NCI-H2081 treated with DMSO at 0.1 percent for 48 hours (cell line): Measurements from ENCODE around the gene AURKB.
"Not testable (repeated sequence)": the region's sequence is repeated elsewhere in the genome, so short reads cannot be mapped to it uniquely, and the experiment has no call there.

Experiments
- DNase-seq: peaks from one replicate; lab custom pipeline; 2025; lab: John Stamatoyannopoulos, UW

AURKB gene

DNA sequence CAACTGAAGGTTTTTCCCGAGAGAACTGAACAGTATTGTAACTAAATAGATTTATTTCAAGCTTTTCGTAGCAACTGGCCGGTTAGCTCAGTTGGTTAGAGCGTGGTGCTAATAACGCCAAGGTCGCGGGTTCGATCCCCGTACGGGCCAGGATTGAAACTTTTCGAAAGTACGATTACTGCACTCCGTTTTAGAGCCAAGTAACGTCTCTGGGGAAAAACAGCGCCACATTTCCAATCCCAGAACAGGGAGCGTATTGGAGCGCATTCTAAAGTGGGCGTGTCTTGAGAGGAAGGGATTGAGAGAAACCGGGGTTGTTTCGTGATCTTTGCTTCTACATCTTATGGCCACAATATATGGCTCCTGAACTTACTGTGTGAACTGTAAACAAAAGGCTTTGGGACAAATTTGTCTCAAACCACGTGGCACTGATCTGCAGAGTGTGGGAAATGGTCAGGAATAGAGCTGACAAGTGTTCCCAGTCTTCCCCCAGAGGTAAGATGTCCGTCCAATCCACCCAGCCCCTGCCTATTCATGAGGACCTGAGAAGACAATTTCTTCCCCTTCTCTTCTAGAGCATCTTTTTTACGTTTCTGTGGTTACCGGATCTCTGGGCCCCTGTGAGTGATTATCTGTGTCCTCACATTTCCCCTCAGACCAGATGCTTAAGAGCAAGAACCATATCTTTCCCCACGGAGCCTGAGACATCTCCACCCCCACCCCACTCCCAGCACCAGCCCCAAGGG is 22.7 kb downstream of the AURKB start:
- peak; percentile 83 for DNase-seq

DNA sequence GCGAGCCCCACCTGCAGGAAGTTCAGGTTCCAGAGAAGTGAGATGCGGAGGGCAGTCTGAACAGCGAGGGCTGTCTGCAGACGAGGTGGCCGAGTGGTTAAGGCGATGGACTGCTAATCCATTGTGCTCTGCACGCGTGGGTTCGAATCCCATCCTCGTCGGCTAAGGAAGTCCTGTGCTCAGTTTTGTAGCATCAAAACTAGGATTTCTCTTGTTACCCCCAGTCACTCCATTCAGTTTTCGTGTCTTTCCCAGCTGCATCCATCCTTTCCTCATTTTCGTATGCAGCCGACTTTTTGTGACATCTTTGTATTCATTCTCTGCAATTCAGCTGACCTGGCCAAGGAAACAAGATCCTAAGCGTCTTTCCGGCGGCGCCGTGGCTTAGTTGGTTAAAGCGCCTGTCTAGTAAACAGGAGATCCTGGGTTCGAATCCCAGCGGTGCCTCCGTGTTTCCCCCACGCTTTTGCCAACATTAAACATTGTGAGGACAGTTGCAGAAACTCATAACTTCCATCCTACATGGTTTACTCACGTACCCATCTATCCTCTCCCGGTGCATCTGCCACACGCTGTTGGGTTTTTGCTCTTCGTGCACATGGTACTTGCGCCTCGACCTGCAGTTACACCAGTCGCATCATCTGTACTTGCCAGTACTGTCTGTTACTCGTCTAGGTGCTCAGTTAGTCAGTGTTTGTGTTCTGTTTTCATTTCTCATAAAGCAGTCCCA is 23.4 kb downstream of the AURKB start:
- DNase-seq = peak; percentile 79

DNA sequence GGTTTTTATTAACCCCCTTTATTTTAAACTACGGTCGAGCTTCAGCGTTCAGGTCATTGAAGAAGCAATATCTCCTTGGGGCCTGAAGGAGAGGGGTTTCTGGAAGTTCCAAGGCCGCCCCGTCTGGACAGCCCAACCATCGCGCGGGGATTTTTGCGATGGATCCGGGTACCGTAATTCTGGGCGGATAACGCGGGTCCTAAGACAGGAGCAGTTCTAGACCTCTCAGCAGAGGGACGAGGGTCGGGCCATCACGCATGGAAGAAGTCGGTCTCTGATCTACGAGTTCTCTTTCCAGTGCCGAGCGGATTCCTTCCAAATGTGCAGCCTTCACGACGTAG is 24.0 kb downstream of the AURKB start:
- DNase-seq = no peak

DNA sequence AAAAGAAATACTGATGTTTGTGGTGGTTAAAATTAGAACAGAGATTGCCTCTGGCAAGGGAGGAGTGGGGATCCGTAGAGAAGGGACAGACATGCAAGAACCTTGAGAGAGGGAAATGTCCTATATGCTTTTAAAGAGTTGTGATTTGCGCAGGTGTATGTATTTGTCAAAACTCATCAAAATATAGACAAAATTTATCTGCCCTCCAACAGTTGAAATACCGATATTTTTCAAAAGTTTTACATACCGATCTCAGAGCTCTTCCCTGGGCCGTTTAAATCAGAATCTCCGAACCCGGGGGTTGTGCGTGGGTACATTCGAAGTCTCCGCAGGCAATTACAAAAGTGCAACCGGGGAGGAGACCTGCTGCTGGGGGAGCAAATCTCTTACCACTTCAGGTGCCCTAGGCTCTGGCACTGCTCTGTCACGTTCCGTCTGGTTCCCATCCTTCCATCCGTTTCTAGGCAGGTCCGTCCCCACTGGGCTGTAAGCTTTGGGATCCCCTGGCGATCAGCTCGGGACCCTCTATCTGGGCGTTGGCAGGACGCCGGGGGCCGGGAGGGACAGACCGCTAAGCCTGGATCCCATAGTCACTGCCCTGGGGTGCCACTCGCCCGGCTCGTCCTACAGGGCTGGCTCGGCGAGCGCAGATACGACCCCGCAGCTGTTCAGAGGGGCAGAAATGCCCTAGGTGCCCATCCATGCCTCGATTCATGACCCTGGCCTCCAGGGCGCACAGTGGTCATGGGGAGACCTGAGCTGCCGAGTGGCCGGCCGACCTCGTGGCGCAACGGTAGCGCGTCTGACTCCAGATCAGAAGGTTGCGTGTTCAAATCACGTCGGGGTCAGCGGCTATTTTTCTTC is 24.6 kb downstream of the AURKB start:
- DNase-seq = no peak

DNA sequence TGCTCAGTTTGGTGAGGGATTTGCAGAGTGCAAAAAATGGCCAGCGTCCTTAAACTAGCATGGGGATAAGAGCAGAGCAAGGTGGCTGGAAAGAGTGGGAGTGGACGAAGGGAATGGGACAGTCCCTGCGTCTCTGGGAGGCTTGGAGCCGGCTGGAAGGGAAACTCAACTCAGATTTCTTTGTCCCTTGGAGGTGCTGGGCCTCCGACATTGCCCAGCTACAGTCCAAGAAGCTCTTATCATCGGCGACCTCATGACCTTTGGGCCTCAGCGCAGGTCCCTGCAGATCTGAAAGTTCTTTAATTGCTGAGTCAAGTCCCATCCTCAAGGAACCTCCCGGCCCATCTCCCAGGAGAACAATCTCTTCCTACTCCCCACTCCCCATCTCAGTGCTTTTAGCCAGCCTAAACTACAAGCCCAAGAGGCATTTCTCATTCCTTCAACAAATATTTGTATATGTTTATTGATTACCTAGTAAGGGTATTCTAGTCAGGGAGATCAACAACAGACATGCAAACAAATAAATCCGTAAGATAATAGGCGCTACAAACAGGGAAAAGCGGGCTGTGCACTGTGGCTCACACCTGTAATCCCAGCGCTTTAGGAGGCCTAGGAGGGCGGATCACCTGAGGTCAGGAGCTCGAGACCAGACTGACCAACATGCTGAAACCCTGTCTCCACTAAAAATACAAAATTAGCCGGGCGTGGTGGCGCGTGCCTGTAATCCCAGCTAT is 33.2 kb downstream of the AURKB start:
- no peak for DNase-seq

DNA sequence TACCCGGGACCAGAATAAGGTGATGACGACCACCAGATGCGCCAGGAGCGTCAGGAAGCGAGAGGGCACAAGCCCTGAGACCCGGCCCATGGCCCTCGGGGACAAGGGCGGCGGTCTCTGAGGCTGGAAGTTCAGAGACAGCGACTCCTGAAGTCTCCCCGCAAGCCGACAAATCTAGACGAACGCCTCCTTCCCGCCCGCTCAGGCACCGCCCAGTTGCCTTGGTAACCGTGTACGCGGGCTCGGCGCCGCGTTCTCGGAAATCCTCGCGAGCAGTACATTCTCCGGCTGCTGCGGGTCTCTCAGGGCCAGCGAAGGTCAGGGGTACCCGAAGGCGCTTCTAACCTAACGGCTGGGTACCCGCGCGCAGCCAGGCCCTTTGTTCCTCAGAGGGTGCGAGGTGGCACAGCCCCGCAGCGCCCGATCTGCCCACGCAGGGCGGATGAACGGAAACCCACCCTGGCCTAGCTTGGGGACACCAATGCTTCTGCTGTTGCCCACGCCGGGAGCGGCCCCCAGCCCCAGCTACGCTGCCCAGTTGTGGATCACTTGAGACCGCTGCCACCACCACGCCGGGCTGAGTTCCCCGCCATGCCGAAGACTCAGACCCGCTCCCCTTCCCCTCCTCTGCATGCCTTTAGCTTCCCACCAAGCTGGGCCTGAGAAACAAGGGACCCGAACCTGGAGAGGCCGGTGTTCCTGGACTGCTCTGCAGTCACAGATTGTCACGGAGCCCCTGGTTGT is 34.0 kb downstream of the AURKB start, which contains the start of gene TMEM107:
Gene TMEM107, minus strand, starts transcription at position 184 of the 744 bp plus-strand sequence. Its CDS starts 94 bp downstream, at position 90.
- peak; percentile 19 for DNase-seq

DNA sequence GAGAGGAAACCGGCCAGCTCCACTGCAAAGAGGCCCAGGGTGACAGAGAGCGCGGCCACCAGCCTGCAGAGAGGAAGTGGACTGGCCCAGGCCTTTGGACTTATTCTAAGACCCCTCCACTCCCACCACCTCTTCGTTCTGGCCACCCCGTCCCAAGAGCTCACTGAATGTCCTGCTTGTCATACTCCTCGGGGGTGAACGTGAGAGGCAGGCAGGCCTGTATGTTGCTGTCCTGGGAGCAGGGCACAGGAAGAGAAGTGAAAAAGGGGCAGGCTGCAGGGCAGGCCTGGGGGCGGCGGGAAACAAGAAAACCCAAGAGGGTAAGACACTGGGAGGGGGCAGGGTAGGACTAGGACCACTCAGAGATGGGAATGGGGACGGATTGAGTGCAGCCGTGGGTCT is 34.6 kb downstream of the AURKB start:
- no peak for DNase-seq

DNA sequence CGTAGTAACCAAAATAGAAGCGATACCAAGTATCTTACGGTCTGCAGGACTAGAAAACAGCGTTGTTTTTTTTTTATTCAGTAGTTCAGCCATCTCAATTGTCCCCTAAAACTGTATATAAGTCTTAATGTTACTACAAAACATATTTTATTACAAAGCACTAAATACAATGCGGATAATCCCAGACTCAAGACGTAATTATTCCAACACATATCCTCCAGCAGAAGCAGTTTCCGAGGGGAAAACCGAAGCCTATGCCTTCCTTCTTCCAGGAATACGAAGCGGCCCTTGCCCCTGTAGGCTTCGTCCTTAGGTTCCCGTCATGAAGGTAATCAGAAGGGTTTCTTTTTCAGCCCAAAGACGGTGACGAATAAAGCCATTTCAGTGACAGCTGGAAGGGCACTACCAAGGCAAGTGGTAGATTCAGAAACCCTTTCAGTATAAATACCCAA is 36.5 kb downstream of the AURKB start:
- no peak for DNase-seq

DNA sequence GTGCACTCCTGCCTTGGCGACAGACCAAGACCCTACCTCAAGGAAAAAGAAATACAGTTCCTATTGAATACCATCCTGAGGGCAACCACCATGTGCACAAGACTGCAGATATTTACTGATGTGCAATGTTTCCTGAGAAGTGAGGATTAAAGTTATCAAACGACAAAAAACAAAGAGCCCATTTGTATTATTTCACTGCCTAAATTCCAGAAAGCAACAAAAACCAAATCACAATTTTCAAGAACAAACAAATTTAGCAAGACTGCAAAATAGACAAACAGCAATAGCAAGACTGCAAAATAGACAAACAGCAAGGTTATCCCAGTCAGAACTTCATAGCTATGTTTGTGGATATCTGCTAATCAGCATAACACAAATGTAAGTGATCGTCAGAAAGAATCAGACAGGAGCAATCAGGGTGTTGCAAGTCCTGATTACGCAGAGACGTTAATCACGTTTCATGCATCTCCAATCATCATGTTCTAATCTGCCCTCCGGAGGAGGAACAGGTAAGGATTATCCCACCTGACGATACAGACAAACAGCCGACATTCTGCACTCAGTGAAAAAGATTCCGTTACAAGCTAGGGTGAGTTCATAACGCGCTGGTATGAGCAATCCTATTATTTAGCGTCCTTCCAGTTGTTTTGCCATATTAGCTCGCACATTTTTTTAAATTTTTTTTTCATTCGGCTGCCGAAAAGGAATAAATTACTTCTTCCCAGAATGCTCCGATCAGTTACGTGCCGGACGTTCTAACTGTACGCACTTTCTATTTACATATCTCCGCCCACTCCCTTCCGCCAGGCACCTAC is 37.1 kb downstream of the AURKB start:
- peak; percentile 81 for DNase-seq

DNA sequence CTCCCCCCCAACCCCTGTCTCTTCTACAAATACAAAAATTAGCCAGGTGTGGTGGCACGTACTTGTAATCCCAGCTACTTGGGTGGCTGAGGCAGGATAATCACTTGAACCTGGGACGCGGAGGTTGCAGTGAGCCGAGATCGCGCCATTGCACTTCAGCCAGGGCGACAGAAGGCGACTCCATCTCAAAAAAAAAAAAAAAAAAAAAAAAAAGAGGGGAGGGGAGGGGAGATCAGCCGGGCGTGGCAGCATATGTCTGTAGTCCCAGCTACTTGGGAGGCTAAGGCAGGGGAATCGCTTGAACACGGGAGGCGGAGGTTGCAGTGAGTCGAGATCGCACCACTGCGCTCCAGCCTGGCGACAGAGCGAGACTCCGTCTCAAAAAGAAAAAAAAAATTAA is 40.2 kb downstream of the AURKB start:
- DNase-seq = not testable (repeated sequence)

DNA sequence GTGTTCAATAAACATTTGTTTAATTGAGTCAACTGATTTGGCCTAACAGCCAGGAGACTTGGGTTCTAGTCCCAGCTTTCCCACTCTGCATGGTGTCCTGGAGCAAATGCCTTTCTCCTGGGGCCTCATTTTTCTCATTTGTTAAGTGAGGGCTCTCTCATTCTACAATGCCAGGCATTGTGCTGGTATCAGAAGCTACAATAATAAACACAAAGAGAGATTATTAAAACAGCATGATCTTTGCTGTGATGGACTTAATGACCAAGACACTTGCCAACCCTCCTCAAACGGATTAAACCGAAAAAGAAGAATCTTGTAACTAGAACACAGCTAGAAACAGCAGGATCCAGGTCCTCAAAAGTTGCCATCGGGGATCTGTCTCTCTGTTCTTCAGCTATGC is 42.8 kb downstream of the AURKB start:
- DNase-seq = no peak

DNA sequence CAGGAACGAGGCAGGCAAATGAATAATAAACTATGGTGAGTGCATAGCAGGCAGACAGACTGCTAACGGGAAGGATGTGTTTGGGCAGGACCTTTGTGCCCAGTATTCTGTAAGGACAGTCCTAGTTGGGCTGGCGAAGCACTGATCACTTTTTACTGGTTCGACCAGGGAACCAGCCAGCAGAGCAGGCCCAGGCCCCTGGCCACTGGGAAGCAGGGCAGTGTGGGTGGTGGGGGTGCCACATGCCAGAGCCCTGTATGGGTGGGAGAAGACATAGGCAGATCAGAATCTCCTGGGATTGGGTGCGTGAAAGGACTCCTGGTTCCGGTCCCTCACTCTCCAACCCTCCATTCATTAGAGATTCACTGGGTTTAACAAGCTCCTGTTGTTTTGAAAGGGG is 43.6 kb downstream of the AURKB start:
- no peak for DNase-seq

DNA sequence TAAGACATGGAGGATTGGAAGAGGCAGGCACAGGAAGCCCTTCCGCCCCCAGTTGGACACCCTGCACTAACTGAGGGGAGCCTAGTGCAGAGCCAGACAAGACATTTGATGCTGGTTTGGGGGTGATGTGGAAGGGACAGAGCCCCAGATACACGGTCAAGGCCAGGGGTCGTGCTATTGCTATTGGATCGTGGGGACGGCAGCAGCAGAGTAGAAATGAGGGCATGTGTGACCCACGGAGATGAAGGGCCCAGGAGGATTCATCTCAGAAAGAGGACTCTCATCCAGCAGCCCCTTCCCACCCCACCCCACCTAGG is 45.6 kb downstream of the AURKB start:
- DNase-seq = no peak

DNA sequence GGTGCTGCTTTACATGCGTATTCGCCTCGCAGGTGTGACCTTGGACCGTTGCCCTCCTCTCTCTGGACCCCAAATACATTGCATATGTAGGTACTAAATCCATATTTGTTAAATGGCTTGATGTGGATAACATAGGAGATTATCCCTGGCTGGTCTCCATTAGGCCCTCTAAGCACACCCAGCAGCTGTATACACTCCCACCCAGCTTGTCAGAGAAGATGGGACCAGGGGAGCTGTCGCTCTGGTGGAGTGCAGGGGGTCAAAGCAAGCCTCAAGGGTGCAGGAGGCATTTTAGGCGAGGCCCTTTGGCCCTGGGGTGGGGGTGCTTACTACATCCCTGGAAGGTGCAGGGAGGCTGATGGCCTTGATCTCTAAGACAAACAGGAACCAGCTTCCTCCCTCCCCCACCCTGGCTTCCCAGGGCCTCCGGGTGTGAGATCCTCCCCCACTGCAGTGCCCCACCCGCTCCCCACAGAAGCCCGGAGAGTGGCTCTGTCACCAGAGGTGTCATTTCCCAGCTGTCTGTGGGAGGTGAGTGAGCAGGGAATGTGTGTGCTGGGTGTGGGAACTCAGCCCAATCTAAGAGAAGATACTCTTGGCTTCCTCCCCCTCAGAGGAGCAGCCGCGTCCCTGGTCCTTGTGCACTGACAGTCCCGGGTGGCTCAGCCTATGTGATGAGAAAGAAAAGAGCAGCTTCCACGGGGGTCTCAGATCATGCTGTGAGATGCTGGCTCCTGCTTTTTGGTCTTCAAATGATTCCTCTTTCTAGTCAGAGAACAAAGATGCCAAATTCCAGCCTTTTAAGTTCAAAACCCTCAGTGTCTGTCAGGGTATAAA is 46.2 kb downstream of the AURKB start:
- no peak for DNase-seq

DNA sequence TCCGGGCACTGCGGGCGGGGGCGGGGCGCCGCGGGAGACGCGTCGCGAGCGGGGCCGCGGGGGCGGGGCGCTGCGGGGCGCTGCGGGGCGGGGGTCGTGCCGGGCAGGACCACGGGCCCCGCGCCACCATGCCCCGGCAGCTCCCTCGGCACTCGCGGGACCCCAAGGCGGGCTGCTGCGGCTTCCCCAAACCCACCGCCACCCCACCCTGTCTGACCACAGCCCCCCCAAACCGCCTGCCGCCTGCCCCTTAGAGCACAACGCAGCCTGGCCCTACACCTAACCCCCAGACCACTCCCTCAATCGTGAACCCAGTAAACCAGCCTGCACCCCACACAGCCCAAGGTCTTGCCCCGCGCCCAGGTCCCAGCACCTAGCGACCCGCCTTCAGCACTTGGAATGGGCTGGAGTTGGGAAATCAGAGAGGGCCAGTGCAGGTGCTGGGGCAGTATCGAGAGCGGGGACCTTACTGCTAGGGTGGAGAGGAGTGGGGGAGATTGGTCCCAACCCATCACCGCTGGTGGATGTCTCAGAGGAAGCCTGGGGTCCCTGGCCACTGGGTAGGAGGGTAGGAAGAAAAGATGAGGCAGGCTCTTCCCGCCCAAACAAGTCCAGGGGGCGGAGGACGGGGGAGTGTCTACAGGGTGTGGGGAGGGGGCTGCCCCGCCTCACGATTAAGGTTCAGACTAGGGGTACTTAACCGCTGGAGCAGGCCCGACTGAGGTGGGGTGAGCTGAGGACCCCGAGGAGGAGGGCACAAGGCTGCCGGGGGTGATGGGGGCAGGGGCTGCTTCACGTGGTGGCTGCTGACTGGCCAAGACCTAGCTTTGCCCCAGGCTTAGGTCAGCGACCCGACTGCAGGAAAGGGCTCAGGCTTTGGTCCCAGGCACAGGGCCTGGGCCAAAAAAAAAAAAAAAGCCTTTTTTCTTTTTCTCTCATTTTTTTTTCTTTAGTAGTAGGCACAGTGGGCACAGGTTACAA is 47.1 kb downstream of the AURKB start:
- no peak for DNase-seq

DNA sequence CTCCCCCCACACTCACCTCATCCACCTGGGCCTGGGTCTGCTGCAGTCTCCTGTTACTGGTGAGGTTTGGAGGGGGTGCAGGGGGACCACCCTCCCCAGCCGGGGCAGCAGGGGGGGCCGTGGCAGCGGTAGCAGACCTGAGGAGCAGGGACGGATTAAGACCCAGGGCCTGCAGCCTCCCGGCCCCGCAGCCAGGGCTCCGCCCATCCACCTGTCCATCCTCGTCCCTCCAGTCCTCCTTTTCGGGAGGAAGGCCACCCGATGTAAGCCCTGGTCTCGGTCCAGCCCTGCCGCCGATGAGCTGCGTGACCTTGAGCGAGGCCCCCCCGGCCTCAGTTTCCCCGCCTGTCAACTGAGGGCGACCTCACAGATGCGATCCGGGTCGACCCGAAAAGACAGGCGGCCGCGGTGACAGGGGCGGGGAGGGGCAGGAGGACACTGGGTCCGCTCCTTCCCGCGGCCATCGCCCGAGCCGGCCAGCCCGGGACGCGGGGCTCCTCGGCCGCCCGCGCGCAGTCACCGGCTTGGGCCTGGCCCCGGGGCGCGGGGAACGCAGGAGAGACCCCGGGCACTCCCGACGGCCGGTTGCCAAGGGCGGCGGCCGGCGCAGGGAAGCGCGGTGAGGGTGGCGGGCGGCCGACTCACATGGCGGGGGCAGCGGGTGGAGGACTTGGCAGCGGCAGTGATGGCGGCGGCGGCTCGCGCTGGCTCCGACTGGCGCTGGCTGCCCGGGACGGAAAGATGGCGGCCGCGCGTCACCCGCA is 48.0 kb downstream of the AURKB start, which contains the start of gene VAMP2:
Gene VAMP2, minus strand, starts transcription at position 716 of the 764 bp plus-strand sequence. Its CDS starts 69 bp downstream, at position 647.
- DNase-seq = no peak
